OCI-LY7 (cell line): ENCODE results near the gene RTCB. TPM values are rescaled to one million over a fixed set of nuclear protein-coding genes. Genes with fewer than 3 reads are reported as not detected.

Experiments
- BruUV-seq: library from RNA; stranded (reverse); fragments of 400-500 nt; replicated peaks from 2 replicates; lab custom pipeline; 2021; lab: Mats Ljungman, UMichigan
- CTCF ChIA-PET: fragments of 300-600 bp; sonication (Branson Sonifier 250); formaldehyde crosslinking; loops from one replicate; lab custom pipeline; 2022; ENCODE audit warnings: antibody characterized with exemption; ENCODE audit not compliant: unreplicated experiment; lab: Charles Lee
- POLR2A ChIA-PET: fragments of 300-600 bp; sonication (Branson Sonifier 250); formaldehyde crosslinking; loops from one replicate; lab custom pipeline; 2022; ENCODE audit warnings: antibody characterized with exemption; lab: Charles Lee
- DNase-seq: peaks from one replicate; pipeline ENCODE4 v3.0.0-alpha.2; 2015; ENCODE audit warnings: low spot score
- H2AFZ ChIP-seq: fragments of 200-600 bp; sonication (generic), shearing (Covaris generic); 2 replicates; pipeline ENCODE4 v1.6.1; 2014; ENCODE audit warnings: mild to moderate bottlenecking, antibody characterized with exemption, low read length, moderate library complexity
- H3K27ac ChIP-seq: fragments of 200-600 bp; sonication (generic); 2 replicates; pipeline ENCODE4 v1.5.1; 2014; ENCODE audit warnings: mixed run types, low read depth, mild to moderate bottlenecking, moderate library complexity, low read length, inconsistent platforms; ENCODE audit not compliant: poor library complexity, severe bottlenecking
- H3K36me3 ChIP-seq: fragments of 200-600 bp; sonication (generic); 2 replicates; pipeline ENCODE4 v1.6.1; 2014; ENCODE audit warnings: mild to moderate bottlenecking, antibody characterized with exemption, low read length, moderate library complexity, mixed read lengths; ENCODE audit not compliant: insufficient read depth
- H3K4me1 ChIP-seq: fragments of 200-600 bp; sonication (generic); 2 replicates; pipeline ENCODE4 v1.5.1; 2014; ENCODE audit warnings: mild to moderate bottlenecking, low read length; ENCODE audit not compliant: insufficient read depth, poor library complexity, severe bottlenecking
- H3K4me2 ChIP-seq: fragments of 200-600 bp; sonication (generic); 2 replicates; pipeline ENCODE4 v1.6.1; 2014; ENCODE audit warnings: mild to moderate bottlenecking, low read length
- H3K4me3 ChIP-seq: fragments of 200-600 bp; sonication (generic); 2 replicates; pipeline ENCODE4 v1.5.1; 2014; ENCODE audit warnings: mild to moderate bottlenecking, low read depth, low read length; ENCODE audit not compliant: poor library complexity, severe bottlenecking
- H3K79me2 ChIP-seq: fragments of 200-600 bp; sonication (generic); 2 replicates; pipeline ENCODE4 v1.6.1; 2016; ENCODE audit warnings: low read depth, mild to moderate bottlenecking, low read length, moderate library complexity, mixed read lengths; ENCODE audit not compliant: insufficient read depth
- H3K9me2 ChIP-seq: fragments of 200-600 bp; sonication (generic); 2 replicates; pipeline ENCODE4 v1.6.1; 2016; ENCODE audit warnings: mild to moderate bottlenecking, low read length, mixed read lengths; ENCODE audit not compliant: insufficient read depth
- H3K9me3 ChIP-seq: fragments of 200-600 bp; sonication (generic); 2 replicates; pipeline ENCODE4 v1.6.1; 2014; ENCODE audit warnings: mild to moderate bottlenecking, mixed run types, low read length, mixed read lengths
- H4K20me1 ChIP-seq: fragments of 200-600 bp; sonication (generic); 2 replicates; pipeline ENCODE4 v1.6.1; 2014; ENCODE audit warnings: mild to moderate bottlenecking, antibody characterized with exemption, low read length, moderate library complexity, mixed read lengths; ENCODE audit not compliant: insufficient read depth
- CTCF ChIP-seq: fragments of 200-600 bp; sonication (generic); conservative IDR thresholded peaks from 2 replicates; pipeline ENCODE4 v1.5.1; 2014; ENCODE audit warnings: mild to moderate bottlenecking, antibody characterized with exemption, low read length, moderate library complexity, mixed read lengths
- EZH2phosphoT487 ChIP-seq: fragments of 200-600 bp; sonication (generic); IDR thresholded peaks from 2 replicates; pipeline ENCODE4 v1.6.1; 2018; ENCODE audit warnings: low read depth, borderline replicate concordance, mild to moderate bottlenecking, mixed run types, antibody characterized with exemption, low read length, moderate library complexity, mixed read lengths
- intact Hi-C: fragments of 100-400 bp; cut with micrococcal nuclease; formaldehyde crosslinking; loops from one replicate; pipeline ENCODE4 v1.10.0; 2022; ENCODE audit not compliant: unreplicated experiment
- total RNA-seq, 2 experiments: library from RNA; depleted of rRNA in 1 of 2; stranded (reverse); fragments of >200 nt in 1 of 2; shearing (Covaris generic) in 1 of 2; gene quantifications; 2 replicates each; pipeline ENCODE4 v1.2.3, GENCODE V29; 2014 to 2022

Gene RTCB
- total RNA-seq, 2 experiments from 2014 or later, result 29.9 to 37.2 TPM

DNA sequence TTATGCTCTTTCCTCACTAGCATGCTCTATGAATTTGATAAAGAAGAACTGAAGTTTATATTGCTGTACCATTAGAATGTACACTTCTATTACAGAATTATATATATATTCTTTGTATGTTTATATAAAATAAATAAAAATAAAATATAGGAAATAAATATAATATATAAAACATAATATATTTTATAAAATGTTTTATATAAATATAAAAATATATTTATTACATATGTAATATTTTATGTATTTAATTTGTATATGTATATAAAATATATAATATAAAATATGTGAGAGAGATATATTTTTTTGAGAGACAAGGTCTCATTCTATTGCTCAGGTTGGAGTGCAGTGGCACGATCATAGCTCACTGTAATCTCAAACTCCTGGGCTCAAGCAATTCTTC is 18.3 kb upstream of the RTCB start:
- H3K4me3 ChIP-seq, result no peak overlapping the region
- H2AFZ ChIP-seq, result no peak overlapping the region
- H3K27ac ChIP-seq, result no peak overlapping the region
- no peak for DNase-seq
- intact Hi-C loops, result no loop called here
- no TSS peak for BruUV-seq
- H3K4me1 ChIP-seq, result no peaks in the 10 kb centered on the region
- no peaks in the 10 kb centered on the region for H3K9me2 ChIP-seq
- no peaks in the 10 kb centered on the region for H3K79me2 ChIP-seq
- no peaks in the 10 kb centered on the region for H4K20me1 ChIP-seq
- H3K9me3 ChIP-seq, result no peaks in the 10 kb centered on the region
- POLR2A ChIA-PET, result no interaction called here
- H3K36me3 ChIP-seq, result no peaks in the 10 kb centered on the region
- no peak overlapping the region for H3K4me2 ChIP-seq
- CTCF ChIA-PET, result no interaction called here
- TF ChIP-seq EZH2phosphoT487 (no peak), CTCF (no peak)

DNA sequence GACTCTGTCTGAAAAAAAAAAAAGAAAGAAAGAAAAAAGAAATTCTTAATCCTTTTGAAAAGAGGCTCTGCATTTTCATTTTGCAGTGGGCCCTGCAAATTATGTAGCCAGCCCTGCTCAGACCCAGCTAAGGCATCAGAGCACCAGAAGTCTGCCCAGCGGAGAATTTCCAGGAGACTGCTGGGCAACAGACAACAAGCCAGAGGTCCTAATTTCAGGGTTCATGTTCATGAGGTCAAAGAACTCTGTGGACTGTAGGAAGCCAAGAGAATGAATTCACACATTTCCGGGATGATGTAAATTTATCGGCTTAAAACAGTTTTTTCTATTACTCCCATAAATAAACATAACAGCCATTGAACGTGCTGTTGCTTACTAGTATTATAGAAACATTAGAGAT is 14.8 kb upstream of the RTCB start:
- Histone ChIP-seq H3K9me2 (no peaks in the 10 kb centered on the region), H4K20me1 (no peaks in the 10 kb centered on the region), H3K4me2 (no peak overlapping the region), H3K4me1 (no peaks in the 10 kb centered on the region), H3K27ac (no peak overlapping the region), H3K79me2 (no peaks in the 10 kb centered on the region), H3K4me3 (no peak overlapping the region), H3K9me3 (no peaks in the 10 kb centered on the region), H3K36me3 (no peaks in the 10 kb centered on the region), H2AFZ (no peak overlapping the region)
- intact Hi-C loops, result no loop called here
- ChIA-PET CTCF (no interaction called here), POLR2A (no interaction called here)
- TF ChIP-seq CTCF (no peak), EZH2phosphoT487 (no peak)
- no TSS peak for BruUV-seq
- DNase-seq, result no peak

GRCh38 chr22:32423664-32424063 is 11.6 kb upstream of the RTCB start:
- no peaks in the 10 kb centered on the region for H3K4me1 ChIP-seq
- no peaks in the 10 kb centered on the region for H4K20me1 ChIP-seq
- no peak for DNase-seq
- intact Hi-C loops, result no loop called here
- POLR2A ChIA-PET, result interaction anchor here (0.6 kb wide), 1 partner anchor 33 kb away, joined by 3 read pairs; no protein-coding TSS in a partner anchor
- no peak overlapping the region for H3K4me2 ChIP-seq
- H3K36me3 ChIP-seq, result no peaks in the 10 kb centered on the region
- CTCF ChIA-PET, result no interaction called here
- no peaks in the 10 kb centered on the region for H3K79me2 ChIP-seq
- no peaks in the 10 kb centered on the region for H3K9me2 ChIP-seq
- H3K27ac ChIP-seq, result no peak overlapping the region
- no peak overlapping the region for H2AFZ ChIP-seq
- TF ChIP-seq EZH2phosphoT487 (no peak), CTCF (no peak)
- H3K4me3 ChIP-seq, result no peak overlapping the region
- no TSS peak for BruUV-seq
- no peaks in the 10 kb centered on the region for H3K9me3 ChIP-seq
